Breast epithelium (tissue), 3 donors: Measurements from ENCODE around the gene MGAT4B.

Experiments
- POLR2A ChIP-seq: fragments of 450-650 bp; IDR thresholded peaks from one replicate; pipeline ENCODE4 v1.6.1; 2016; ENCODE audit warnings: antibody characterized with exemption, mild to moderate bottlenecking, moderate library complexity
- POLR2AphosphoS5 ChIP-seq, 3 donors: sonication (generic); formaldehyde crosslinking; IDR thresholded peaks; one replicate each; pipeline ENCODE4 v1.6.1; 2017; ENCODE audit warnings: antibody characterized with exemption in 3 of 3
- TF ChIP-seq, protein P1 (sequence below), 3 donors: fragments of 450-650 bp; IDR thresholded peaks; one replicate each; pipeline ENCODE4 v1.5.1; 2016 to 2017; ENCODE audit warnings: antibody characterized with exemption in 3 of 3, mild to moderate bottlenecking in 3 of 3, moderate library complexity in 3 of 3

DNA sequence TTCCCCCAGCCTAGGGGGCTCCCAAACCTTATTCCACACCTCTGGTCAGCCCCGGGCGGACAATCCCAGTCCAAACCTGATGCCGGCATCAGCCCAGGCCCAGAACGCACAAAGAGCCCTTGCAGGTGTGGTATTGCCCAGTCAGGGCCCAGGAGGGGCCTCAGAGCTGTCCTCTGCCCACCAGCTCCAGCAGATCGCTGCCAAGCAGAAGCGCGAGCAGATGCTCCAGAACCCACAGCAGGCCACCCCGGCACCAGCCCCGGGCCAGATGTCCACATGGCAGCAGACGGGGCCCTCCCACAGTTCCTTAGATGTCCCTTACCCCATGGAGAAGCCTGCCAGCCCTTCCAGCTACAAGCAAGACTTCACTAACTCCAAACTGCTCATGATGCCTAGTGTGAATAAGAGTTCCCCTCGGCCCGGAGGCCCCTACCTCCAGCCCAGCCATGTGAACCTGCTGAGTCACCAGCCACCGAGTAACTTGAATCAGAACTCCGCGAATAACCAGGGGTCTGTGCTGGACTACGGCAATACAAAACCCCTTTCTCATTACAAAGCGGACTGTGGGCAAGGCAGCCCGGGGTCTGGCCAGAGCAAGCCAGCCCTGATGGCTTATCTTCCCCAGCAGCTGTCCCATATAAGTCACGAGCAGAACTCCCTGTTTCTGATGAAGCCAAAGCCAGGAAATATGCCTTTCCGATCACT is 40.5 kb downstream of the MGAT4B start:
- no peak for TF ChIP-seq POLR2A
- TF ChIP-seq, protein P1, sequence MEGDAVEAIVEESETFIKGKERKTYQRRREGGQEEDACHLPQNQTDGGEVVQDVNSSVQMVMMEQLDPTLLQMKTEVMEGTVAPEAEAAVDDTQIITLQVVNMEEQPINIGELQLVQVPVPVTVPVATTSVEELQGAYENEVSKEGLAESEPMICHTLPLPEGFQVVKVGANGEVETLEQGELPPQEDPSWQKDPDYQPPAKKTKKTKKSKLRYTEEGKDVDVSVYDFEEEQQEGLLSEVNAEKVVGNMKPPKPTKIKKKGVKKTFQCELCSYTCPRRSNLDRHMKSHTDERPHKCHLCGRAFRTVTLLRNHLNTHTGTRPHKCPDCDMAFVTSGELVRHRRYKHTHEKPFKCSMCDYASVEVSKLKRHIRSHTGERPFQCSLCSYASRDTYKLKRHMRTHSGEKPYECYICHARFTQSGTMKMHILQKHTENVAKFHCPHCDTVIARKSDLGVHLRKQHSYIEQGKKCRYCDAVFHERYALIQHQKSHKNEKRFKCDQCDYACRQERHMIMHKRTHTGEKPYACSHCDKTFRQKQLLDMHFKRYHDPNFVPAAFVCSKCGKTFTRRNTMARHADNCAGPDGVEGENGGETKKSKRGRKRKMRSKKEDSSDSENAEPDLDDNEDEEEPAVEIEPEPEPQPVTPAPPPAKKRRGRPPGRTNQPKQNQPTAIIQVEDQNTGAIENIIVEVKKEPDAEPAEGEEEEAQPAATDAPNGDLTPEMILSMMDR (IDR thresholded peaks at IDR 0.05) = no peak
- no peak for TF ChIP-seq POLR2AphosphoS5 (IDR thresholded peaks at IDR 0.05)
